GM23248 (cell line): ENCODE data around the gene ZNF429. TPM values are rescaled to one million over a fixed set of nuclear protein-coding genes. Genes with fewer than 3 reads are reported as not detected.

Source experiments
- DNase-seq: peaks from one replicate; pipeline ENCODE4 v3.0.0-alpha.2; 2015
- H2AFZ ChIP-seq: fragments of 200-600 bp; sonication (generic); 2 replicates; pipeline ENCODE4 v1.6.1; 2016; ENCODE audit warnings: antibody characterized with exemption
- H3F3A ChIP-seq: fragments of 200-600 bp; sonication (generic); 2 replicates; pipeline ENCODE4 v1.6.1; 2016; ENCODE audit warnings: mild to moderate bottlenecking, antibody characterized with exemption, mixed run types; ENCODE audit not compliant: insufficient read depth
- H3K27ac ChIP-seq: fragments of 200-600 bp; sonication (generic); 2 replicates; pipeline ENCODE4 v1.5.1; 2016; ENCODE audit warnings: mild to moderate bottlenecking
- H3K27me3 ChIP-seq: fragments of 200-600 bp; sonication (generic); replicated peaks from 2 replicates; pipeline ENCODE4 v1.6.1; 2016; ENCODE audit warnings: mild to moderate bottlenecking; ENCODE audit not compliant: insufficient read depth
- H3K36me3 ChIP-seq: fragments of 200-600 bp; sonication (generic); 2 replicates; pipeline ENCODE4 v1.6.1; 2016; ENCODE audit warnings: low read depth, mild to moderate bottlenecking
- H3K4me1 ChIP-seq: fragments of 200-600 bp; sonication (generic); 2 replicates; pipeline ENCODE4 v1.6.1; 2016; ENCODE audit warnings: mild to moderate bottlenecking; ENCODE audit not compliant: insufficient read depth
- H3K4me2 ChIP-seq: fragments of 200-600 bp; sonication (generic); one replicate; pipeline ENCODE4 v1.6.1; 2016; ENCODE audit warnings: mild to moderate bottlenecking; ENCODE audit not compliant: unreplicated experiment
- H3K4me3 ChIP-seq: fragments of 200-600 bp; sonication (generic); 2 replicates; pipeline ENCODE4 v1.5.1; 2016; ENCODE audit warnings: mild to moderate bottlenecking
- H3K79me2 ChIP-seq: fragments of 200-600 bp; sonication (generic); 2 replicates; pipeline ENCODE4 v1.6.1; 2016; ENCODE audit warnings: mild to moderate bottlenecking; ENCODE audit not compliant: insufficient read depth
- H3K9ac ChIP-seq: fragments of 200-600 bp; sonication (generic); 2 replicates; pipeline ENCODE4 v1.6.1; 2016; ENCODE audit warnings: mild to moderate bottlenecking
- H3K9me2 ChIP-seq: fragments of 200-600 bp; sonication (generic); 2 replicates; pipeline ENCODE4 v1.6.1; 2016; ENCODE audit warnings: mixed run types, mild to moderate bottlenecking, moderate library complexity; ENCODE audit not compliant: insufficient read depth
- H3K9me3 ChIP-seq: fragments of 200-600 bp; sonication (generic); one replicate; pipeline ENCODE4 v1.6.1; 2017; ENCODE audit warnings: low read depth
- H4K20me1 ChIP-seq: fragments of 200-600 bp; sonication (generic); 2 replicates; pipeline ENCODE4 v1.6.0; 2016; ENCODE audit not compliant: insufficient read depth
- EZH2 ChIP-seq: fragments of 200-600 bp; sonication (generic); IDR thresholded peaks from 2 replicates; pipeline ENCODE4 v1.6.1; 2018; ENCODE audit warnings: antibody characterized with exemption, mild to moderate bottlenecking; ENCODE audit not compliant: insufficient read depth, poor library complexity, severe bottlenecking
- EZH2phosphoT487 ChIP-seq: fragments of 200-600 bp; sonication (generic); IDR thresholded peaks from 2 replicates; pipeline ENCODE4 v1.6.1; 2018; ENCODE audit warnings: antibody characterized with exemption, moderate library complexity, mild to moderate bottlenecking, low read depth; ENCODE audit not compliant: insufficient read depth
- WGBS, 2 experiments: methylation state at CpG; one replicate each; pipeline ENCODE4 v1.1.6; 2015 to 2017; ENCODE audit warnings: low lambda C conversion rate in 2 of 2, low coverage in 1 of 2; ENCODE audit errors: missing lambda C conversion rate in 2 of 2; 5-methylcytosine and 5-hydroxymethylcytosine counted together
- in situ Hi-C: fragments of 300-500 bp; cut with MboI; formaldehyde crosslinking; loops from 2 replicates; pipeline ENCODE4 v1.15.0; 2020
- polyA plus RNA-seq: library from polyadenylated mRNA; unstranded; fragments of >200 nt; fragmentation: Nextera tagmentation; extraction: Ambion mirVana; gene quantifications from 2 replicates; pipeline ENCODE4 v1.2.1, GENCODE V29; 2016
- total RNA-seq: library from RNA; depleted of rRNA; stranded (reverse); fragments of >200 nt; shearing (Covaris generic); gene quantifications from 2 replicates; pipeline ENCODE4 v1.2.3, GENCODE V29; 2014; rRNA removed

The ZNF429 gene
- total RNA-seq = 5.1 and 6.1 TPM in 2 replicates
- polyA plus RNA-seq = 7.3 and 8.1 TPM in 2 replicates

GRCh38 chr19:21505459-21506451 is at the start of gene ZNF429:
TSS of gene ZNF429 (plus strand) at chr19:21505602. CDS start at chr19:21505772, 170 bp downstream.
- H3K27me3 ChIP-seq = no peaks in the 10 kb centered on the region
- peak; percentile 99 for DNase-seq
- peak within 1 kb of the TSS; percentile 89 for H3K4me2 ChIP-seq
- no peaks in the 10 kb centered on the region for H3K9me2 ChIP-seq
- no peaks in the 10 kb centered on the region; the same call in 1 of the 2 replicates for H3K36me3 ChIP-seq
- peak within 1 kb of the TSS; percentile 98 for H2AFZ ChIP-seq
- peak within 1 kb of the TSS; percentile 96 for H3K4me3 ChIP-seq
- H3K79me2 ChIP-seq = peaks cover 45% of the 10 kb centered on the region
- peak within 1 kb of the TSS; percentile 99 for H3K27ac ChIP-seq
- H3K4me1 ChIP-seq = no peaks in the 10 kb centered on the region
- WGBS, 2 experiments = 0 to 1% methylated on average over 43 of the region's 43 CpGs
- no peaks in the 10 kb centered on the region; the same call in 1 of the 2 replicates for H4K20me1 ChIP-seq
- H3K9me3 ChIP-seq = no peaks in the 10 kb centered on the region
- peak within 1 kb of the TSS; percentile 98 for H3K9ac ChIP-seq
- in situ Hi-C loops = no loop called here
- no peak for TF ChIP-seq EZH2phosphoT487
- no peak for TF ChIP-seq EZH2
- H3F3A ChIP-seq = no peaks in the 10 kb centered on the region

GRCh38 chr19:21460686-21461085 is 44.7 kb upstream of the ZNF429 start:
- Histone ChIP-seq H3K9ac (no peak overlapping the region), H3K9me2 (no peaks in the 10 kb centered on the region), H3K4me3 (no peak overlapping the region), H3K4me1 (no peaks in the 10 kb centered on the region), H3K27ac (no peak overlapping the region), H4K20me1 (no peaks in the 10 kb centered on the region), H3F3A (no peaks in the 10 kb centered on the region), H3K79me2 (no peaks in the 10 kb centered on the region), H3K36me3 (no peaks in the 10 kb centered on the region), H2AFZ (no peak overlapping the region), H3K4me2 (no peak overlapping the region), H3K9me3 (no peaks in the 10 kb centered on the region), H3K27me3 (no peaks in the 10 kb centered on the region)
- no peak for DNase-seq
- in situ Hi-C loops = no loop called here
- TF ChIP-seq EZH2phosphoT487 = no peak
- no peak for TF ChIP-seq EZH2

- Histone ChIP-seq H2AFZ (no peak overlapping the region), H3K4me2 (no peak overlapping the region), H3K27me3 (no peaks in the 10 kb centered on the region), H3K9me2 (no peaks in the 10 kb centered on the region), H3K9me3 (no peaks in the 10 kb centered on the region), H3K79me2 (no peaks in the 10 kb centered on the region), H3K4me3 (no peak overlapping the region), H4K20me1 (no peaks in the 10 kb centered on the region), H3F3A (no peaks in the 10 kb centered on the region), H3K27ac (no peak overlapping the region), H3K36me3 (no peaks in the 10 kb centered on the region), H3K4me1 (no peaks in the 10 kb centered on the region), H3K9ac (no peak overlapping the region)
- 75 to 85% methylated on average over 16 of the region's 16 CpGs for WGBS, 2 experiments
- DNase-seq = no peak
- in situ Hi-C loops = no loop called here
- no peak for TF ChIP-seq EZH2phosphoT487
- no peak for TF ChIP-seq EZH2
Measured at GRCh38 chr19:21462540-21462939, 42.9 kb upstream of the ZNF429 start.

- no peak overlapping the region for H2AFZ ChIP-seq
- no peak overlapping the region for H3K9ac ChIP-seq
- no peaks in the 10 kb centered on the region for H3K27me3 ChIP-seq
- H3K4me1 ChIP-seq = no peaks in the 10 kb centered on the region
- H3K9me3 ChIP-seq = no peaks in the 10 kb centered on the region
- no peaks in the 10 kb centered on the region for H3K36me3 ChIP-seq
- in situ Hi-C loops = no loop called here
- H3K4me2 ChIP-seq = no peak overlapping the region
- no peaks in the 10 kb centered on the region for H3K9me2 ChIP-seq
- TF ChIP-seq EZH2phosphoT487 (no peak), EZH2 (no peak)
- no peak overlapping the region for H3K27ac ChIP-seq
- no peak for DNase-seq
- H3F3A ChIP-seq = no peaks in the 10 kb centered on the region
- WGBS, 2 experiments = 26 to 30% methylated on average over 37 to 38 of the region's 38 CpGs
- no peaks in the 10 kb centered on the region for H3K79me2 ChIP-seq
- H4K20me1 ChIP-seq = no peaks in the 10 kb centered on the region
- H3K4me3 ChIP-seq = no peak overlapping the region
Measured at GRCh38 chr19:21463449-21464105, 41.8 kb upstream of the ZNF429 start.
